Measurements from ENCODE around the gene CLDN11.

Gene CLDN11

GRCh38 chr3:170418422-170419398 is at the start of gene CLDN11:
CLDN11 (plus strand) TSS chr3:170418868; CDS start chr3:170419067, 199 bp downstream.
- no peak for DNase-seq
- no peaks in the 10 kb centered on the region for H3K9me3 Mint-ChIP-seq
- peak within 1 kb of the TSS; percentile 64 for H3K4me3 Mint-ChIP-seq
- peaks cover 15% of the 10 kb centered on the region for H3K4me1 Mint-ChIP-seq (ENCODE audit: low read depth)
- H3K27me3 Mint-ChIP-seq, result peaks cover 51% of the 10 kb centered on the region
- no peaks in the 10 kb centered on the region for H3K36me3 Mint-ChIP-seq (ENCODE audit: low read depth)
- no peak within 1 kb of the TSS for H3K27ac Mint-ChIP-seq

GRCh38 chr3:170368921-170369320 is 49.7 kb upstream of the CLDN11 start:
- H3K27me3 Mint-ChIP-seq, result no peaks in the 10 kb centered on the region
- DNase-seq, result no peak
- H3K4me3 Mint-ChIP-seq, result no peak overlapping the region
- peaks cover 35% of the 10 kb centered on the region for H3K4me1 Mint-ChIP-seq (ENCODE audit: low read depth)
- no peak overlapping the region for H3K27ac Mint-ChIP-seq
- no peaks in the 10 kb centered on the region for H3K9me3 Mint-ChIP-seq
- peaks cover 42% of the 10 kb centered on the region for H3K36me3 Mint-ChIP-seq (ENCODE audit: low read depth)

DNA sequence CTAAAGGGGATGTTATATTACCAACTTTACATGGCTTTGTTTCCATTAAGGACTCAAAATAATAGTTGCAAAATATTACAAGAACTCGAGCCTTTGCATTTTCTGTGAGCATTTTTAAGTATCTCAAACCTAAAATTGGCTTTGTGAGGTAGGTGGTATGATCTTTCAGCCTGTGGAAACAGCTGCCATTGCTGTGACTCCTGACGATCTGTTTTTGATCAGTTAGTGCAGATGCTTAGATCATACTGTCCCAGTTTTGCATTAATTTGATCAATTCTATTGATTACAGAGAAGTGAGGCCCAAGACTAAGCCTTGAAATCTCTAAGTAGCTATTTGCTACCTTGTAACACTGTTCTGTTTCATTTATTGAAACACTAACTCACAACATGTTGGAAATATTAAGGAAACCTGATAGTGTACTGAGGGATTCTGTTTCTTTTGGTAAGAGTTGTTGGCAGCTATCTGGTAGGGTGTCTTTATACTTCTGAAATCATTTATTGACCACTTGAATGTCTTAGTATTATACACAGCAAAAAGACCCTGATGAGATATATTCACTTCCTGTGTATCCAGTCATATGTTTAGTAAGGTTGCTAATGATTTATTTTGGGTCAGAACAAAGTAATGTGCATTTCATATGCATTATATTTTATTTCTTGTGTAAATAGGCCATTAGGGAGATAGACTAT is 46.3 kb upstream of the CLDN11 start:
- Mint-ChIP-seq H3K27me3 (no peaks in the 10 kb centered on the region), H3K4me3 (no peak overlapping the region), H3K9me3 (no peaks in the 10 kb centered on the region), H3K4me1 (ENCODE audit: low read depth) (peaks cover 40% of the 10 kb centered on the region), H3K36me3 (ENCODE audit: low read depth) (peaks cover 34% of the 10 kb centered on the region), H3K27ac (no peak overlapping the region)
- DNase-seq, result no peak

DNA sequence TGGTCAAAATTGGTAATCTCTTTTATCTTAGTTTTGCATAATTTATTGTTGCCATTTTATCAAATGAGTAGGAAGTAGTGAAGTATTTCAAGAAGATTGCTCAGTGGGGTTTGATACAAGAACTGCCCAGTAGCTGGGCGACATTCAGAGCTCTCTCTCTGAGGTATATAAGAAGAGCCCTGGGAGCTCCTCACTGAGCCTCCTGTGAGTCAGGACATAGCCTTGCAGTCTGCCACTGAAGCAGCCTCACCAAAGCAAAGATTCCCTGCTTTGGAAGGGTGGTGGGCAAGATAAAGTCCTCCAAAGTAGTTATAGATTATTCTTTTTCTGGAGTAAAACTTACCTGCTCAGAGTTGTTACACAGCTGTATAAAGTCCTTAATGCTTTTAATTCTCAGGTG is 35.1 kb upstream of the CLDN11 start:
- H3K9me3 Mint-ChIP-seq, result no peaks in the 10 kb centered on the region
- H3K27ac Mint-ChIP-seq, result peak overlapping the region; percentile 4
- no peaks in the 10 kb centered on the region for H3K27me3 Mint-ChIP-seq
- H3K4me3 Mint-ChIP-seq, result no peak overlapping the region
- no peak for DNase-seq
- H3K36me3 Mint-ChIP-seq (ENCODE audit: low read depth), result peaks cover 67% of the 10 kb centered on the region
- peaks cover 13% of the 10 kb centered on the region for H3K4me1 Mint-ChIP-seq (ENCODE audit: low read depth)

DNA sequence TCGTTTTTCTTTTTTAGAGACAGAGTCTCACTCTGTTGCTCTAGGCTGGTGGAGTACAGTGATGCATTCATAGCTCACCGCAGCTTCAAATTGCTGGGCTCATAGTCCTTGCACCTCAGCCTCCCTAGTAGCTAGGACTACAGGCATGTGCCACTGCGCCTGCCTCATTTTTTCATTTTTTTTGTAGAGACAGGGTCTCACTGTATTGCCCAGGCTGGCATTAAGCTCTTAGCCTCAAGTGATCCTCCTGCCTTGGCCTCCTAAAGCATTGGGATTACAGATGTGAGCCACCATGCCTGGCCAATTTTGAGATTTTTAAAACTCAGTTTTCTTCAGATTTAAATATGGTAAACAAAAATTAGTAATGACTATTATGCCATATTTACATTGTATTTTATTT is 32.2 kb upstream of the CLDN11 start:
- Mint-ChIP-seq H3K27ac (no peak overlapping the region), H3K36me3 (ENCODE audit: low read depth) (peaks cover 73% of the 10 kb centered on the region), H3K4me1 (ENCODE audit: low read depth) (peaks cover 6% of the 10 kb centered on the region), H3K27me3 (no peaks in the 10 kb centered on the region), H3K9me3 (no peaks in the 10 kb centered on the region), H3K4me3 (no peak overlapping the region)
- DNase-seq, result no peak

- Mint-ChIP-seq H3K4me1 (ENCODE audit: low read depth) (peaks cover 9% of the 10 kb centered on the region), H3K27ac (no peak overlapping the region), H3K36me3 (ENCODE audit: low read depth) (peaks cover 81% of the 10 kb centered on the region), H3K4me3 (no peak overlapping the region), H3K9me3 (no peaks in the 10 kb centered on the region), H3K27me3 (no peaks in the 10 kb centered on the region)
- no peak for DNase-seq
These were observed 30.7 kb upstream of the CLDN11 start for GRCh38 chr3:170387950-170388349.

- Mint-ChIP-seq H3K27ac (no peak overlapping the region), H3K36me3 (ENCODE audit: low read depth) (peaks cover 56% of the 10 kb centered on the region), H3K4me3 (no peak overlapping the region), H3K27me3 (no peaks in the 10 kb centered on the region), H3K9me3 (no peaks in the 10 kb centered on the region), H3K4me1 (ENCODE audit: low read depth) (peaks cover 6% of the 10 kb centered on the region)
- no peak for DNase-seq
These were observed 27.6 kb upstream of the CLDN11 start for GRCh38 chr3:170391108-170391507.

GRCh38 chr3:170397685-170398084 is 21.0 kb upstream of the CLDN11 start:
- Mint-ChIP-seq H3K4me1 (ENCODE audit: low read depth) (peaks cover 2% of the 10 kb centered on the region), H3K27me3 (no peaks in the 10 kb centered on the region), H3K4me3 (no peak overlapping the region), H3K36me3 (ENCODE audit: low read depth) (peaks cover 15% of the 10 kb centered on the region), H3K27ac (no peak overlapping the region), H3K9me3 (no peaks in the 10 kb centered on the region)
- DNase-seq, result no peak

DNA sequence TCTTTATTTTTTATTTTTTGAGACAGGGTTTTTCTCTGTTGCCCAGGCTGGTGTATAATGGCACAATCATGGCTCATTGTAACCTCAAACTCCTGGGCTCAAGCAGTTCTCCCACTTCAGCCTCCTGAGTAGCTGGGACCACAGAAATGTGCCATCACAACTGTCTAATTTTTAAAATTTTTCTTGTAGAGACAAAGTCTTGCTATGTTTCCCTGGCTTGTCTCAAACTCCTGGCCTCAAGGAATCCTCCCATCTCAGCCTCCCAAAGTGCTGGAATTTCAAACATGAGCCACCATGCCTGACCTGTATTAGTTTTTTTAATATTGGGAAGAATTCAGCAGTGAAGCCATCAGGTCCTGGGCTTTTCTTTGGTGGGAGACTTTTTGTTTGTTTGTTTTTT is 13.6 kb upstream of the CLDN11 start:
- Mint-ChIP-seq H3K4me1 (ENCODE audit: low read depth) (no peaks in the 10 kb centered on the region), H3K27me3 (no peaks in the 10 kb centered on the region), H3K9me3 (no peaks in the 10 kb centered on the region), H3K27ac (no peak overlapping the region), H3K36me3 (ENCODE audit: low read depth) (no peaks in the 10 kb centered on the region), H3K4me3 (no peak overlapping the region)
- no peak for DNase-seq

DNA sequence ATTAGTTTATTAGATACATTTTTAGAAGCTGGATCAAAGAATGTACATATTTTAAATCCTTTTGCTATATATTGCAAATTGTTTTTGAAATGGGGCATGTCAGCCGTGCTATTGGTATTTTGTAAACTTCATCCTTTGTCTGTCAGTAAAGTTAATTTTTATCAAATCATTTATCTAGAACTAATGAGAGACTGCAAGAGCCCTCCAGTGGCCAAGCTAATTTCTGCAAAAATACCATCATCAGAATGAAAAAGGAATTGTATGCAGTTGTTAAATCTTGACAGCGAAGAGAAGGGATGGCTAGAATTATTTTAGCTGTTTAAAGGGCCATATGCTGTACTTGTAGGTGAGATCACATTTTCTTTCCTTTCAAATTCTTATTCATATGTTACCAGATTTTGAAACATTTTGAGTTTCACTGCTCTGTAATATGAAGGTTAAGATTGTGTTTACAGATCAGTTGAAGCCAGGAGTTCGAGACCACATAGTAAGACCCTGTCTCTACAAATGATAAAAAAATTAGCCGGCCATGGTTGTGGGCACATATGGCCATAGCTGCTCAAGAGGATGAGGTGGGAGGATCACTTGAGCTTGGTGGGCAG is 8.1 kb upstream of the CLDN11 start:
- H3K36me3 Mint-ChIP-seq (ENCODE audit: low read depth), result no peaks in the 10 kb centered on the region
- DNase-seq, result no peak
- peaks cover 3% of the 10 kb centered on the region for H3K4me1 Mint-ChIP-seq (ENCODE audit: low read depth)
- H3K4me3 Mint-ChIP-seq, result no peak overlapping the region
- H3K27ac Mint-ChIP-seq, result no peak overlapping the region
- H3K9me3 Mint-ChIP-seq, result no peaks in the 10 kb centered on the region
- peaks cover 5% of the 10 kb centered on the region for H3K27me3 Mint-ChIP-seq

- H3K27ac Mint-ChIP-seq, result no peak overlapping the region
- DNase-seq, result no peak
- H3K4me1 Mint-ChIP-seq (ENCODE audit: low read depth), result peaks cover 5% of the 10 kb centered on the region
- H3K9me3 Mint-ChIP-seq, result no peaks in the 10 kb centered on the region
- no peaks in the 10 kb centered on the region for H3K36me3 Mint-ChIP-seq (ENCODE audit: low read depth)
- H3K27me3 Mint-ChIP-seq, result peaks cover 23% of the 10 kb centered on the region
- no peak overlapping the region for H3K4me3 Mint-ChIP-seq
These were observed 5.4 kb upstream of the CLDN11 start for GRCh38 chr3:170413291-170413690.

DNA sequence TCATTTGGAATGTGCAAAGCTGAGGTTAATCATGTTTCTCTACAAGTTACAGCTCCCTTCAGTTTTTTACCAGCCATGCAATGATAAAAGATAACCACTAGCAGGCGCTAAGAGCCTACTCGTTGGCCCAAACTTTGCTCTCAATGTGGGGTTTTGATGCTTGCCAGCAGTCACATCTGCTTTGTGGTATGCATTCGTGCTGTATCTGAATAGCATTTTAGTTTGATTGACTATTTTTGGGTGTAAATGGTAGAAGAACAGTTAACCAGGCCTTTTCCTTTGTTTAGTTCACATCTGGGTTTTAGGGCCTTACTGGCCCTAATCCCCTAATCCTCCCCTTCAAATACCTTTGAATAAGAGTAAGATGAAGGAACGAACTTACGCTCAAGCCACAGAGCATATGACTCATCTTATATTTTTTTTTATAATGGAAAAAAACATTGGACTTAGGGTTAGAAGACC is 4.4 kb upstream of the CLDN11 start:
- no peak for DNase-seq
- Mint-ChIP-seq H3K27ac (no peak overlapping the region), H3K4me3 (no peak overlapping the region), H3K36me3 (ENCODE audit: low read depth) (no peaks in the 10 kb centered on the region), H3K27me3 (peaks cover 29% of the 10 kb centered on the region), H3K9me3 (no peaks in the 10 kb centered on the region), H3K4me1 (ENCODE audit: low read depth) (peaks cover 10% of the 10 kb centered on the region)

DNA sequence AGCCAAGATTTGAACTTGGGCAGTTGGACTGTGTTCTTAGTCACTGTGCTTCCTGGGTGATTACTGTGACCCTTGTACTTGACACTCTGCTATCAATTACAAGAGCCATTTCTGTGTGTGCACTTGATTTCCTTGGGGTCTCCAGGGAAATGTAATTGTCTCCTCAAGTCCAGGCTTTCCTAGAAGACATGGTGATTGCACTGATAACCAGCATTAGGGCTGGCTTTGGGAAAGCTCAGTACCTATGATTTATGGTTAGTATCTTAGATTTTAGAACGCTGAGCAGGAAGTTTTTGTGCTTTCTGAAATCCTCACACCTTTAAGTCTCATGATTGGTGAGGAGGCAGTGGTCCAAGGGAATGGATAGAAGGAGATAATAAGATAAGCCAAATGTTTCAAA is 1.6 kb upstream of the CLDN11 start:
- no peak overlapping the region for H3K4me3 Mint-ChIP-seq
- peaks cover 15% of the 10 kb centered on the region for H3K4me1 Mint-ChIP-seq (ENCODE audit: low read depth)
- DNase-seq, result no peak
- H3K9me3 Mint-ChIP-seq, result no peaks in the 10 kb centered on the region
- no peaks in the 10 kb centered on the region for H3K36me3 Mint-ChIP-seq (ENCODE audit: low read depth)
- peaks cover 54% of the 10 kb centered on the region for H3K27me3 Mint-ChIP-seq
- H3K27ac Mint-ChIP-seq, result no peak overlapping the region

GRCh38 chr3:170419557-170420087 is 954 bp downstream of the CLDN11 start:
- H3K4me3 Mint-ChIP-seq, result no peak overlapping the region
- H3K9me3 Mint-ChIP-seq, result no peaks in the 10 kb centered on the region
- DNase-seq, result peak; percentile 40
- peaks cover 13% of the 10 kb centered on the region for H3K4me1 Mint-ChIP-seq (ENCODE audit: low read depth)
- H3K36me3 Mint-ChIP-seq (ENCODE audit: low read depth), result no peaks in the 10 kb centered on the region
- peaks cover 52% of the 10 kb centered on the region for H3K27me3 Mint-ChIP-seq
- no peak overlapping the region for H3K27ac Mint-ChIP-seq
